NCI-H146 treated with DMSO at 0.1 percent for 48 hours (cell line): ENCODE measurements around the gene CHIA.

Source experiments
- DNase-seq: peaks from one replicate; lab custom pipeline; 2025; ENCODE audit not compliant: unreplicated experiment; lab: John Stamatoyannopoulos, UW

CHIA gene

GRCh38 chr1:111290630-111291029 is at the start of gene CHIA:
TSS of gene CHIA (plus strand) at chr1:111290851. CDS start at chr1:111310468, 19,617 bp downstream.
- DNase-seq: no peak

- no peak for DNase-seq
These were observed 48.9 kb upstream of the CHIA start for GRCh38 chr1:111241797-111242196.

- no peak for DNase-seq
These were observed 47.7 kb upstream of the CHIA start for GRCh38 chr1:111242805-111243523.

- no peak for DNase-seq
These were observed 43.4 kb upstream of the CHIA start for GRCh38 chr1:111247125-111247838.

- DNase-seq: no peak
These were observed 40.7 kb upstream of the CHIA start for GRCh38 chr1:111249960-111250359.

GRCh38 chr1:111251570-111251969 is 39.1 kb upstream of the CHIA start:
- DNase-seq: no peak

GRCh38 chr1:111252786-111253185 is 37.9 kb upstream of the CHIA start:
- no peak for DNase-seq

GRCh38 chr1:111253876-111254275 is 36.8 kb upstream of the CHIA start:
- DNase-seq: no peak

GRCh38 chr1:111256988-111257658 is 33.5 kb upstream of the CHIA start:
- DNase-seq: no peak

- no peak for DNase-seq
These were observed 22.7 kb upstream of the CHIA start for GRCh38 chr1:111267801-111268508.

- no peak for DNase-seq
These were observed 20.7 kb upstream of the CHIA start for GRCh38 chr1:111269825-111270406.

GRCh38 chr1:111270771-111271463 is 19.7 kb upstream of the CHIA start:
- no peak for DNase-seq

GRCh38 chr1:111271464-111271801 is 19.2 kb upstream of the CHIA start:
- no peak for DNase-seq

- DNase-seq: no peak
These were observed 18.6 kb upstream of the CHIA start for GRCh38 chr1:111272081-111272480.

GRCh38 chr1:111274653-111275052 is 16.0 kb upstream of the CHIA start:
- no peak for DNase-seq

GRCh38 chr1:111275079-111275478 is 15.6 kb upstream of the CHIA start:
- DNase-seq: no peak

GRCh38 chr1:111275780-111276433 is 14.7 kb upstream of the CHIA start:
- DNase-seq: no peak

- DNase-seq: no peak
These were observed 11.5 kb upstream of the CHIA start for GRCh38 chr1:111279144-111279543.

GRCh38 chr1:111280267-111280666 is 10.4 kb upstream of the CHIA start:
- no peak for DNase-seq

- DNase-seq: no peak
These were observed 9.2 kb upstream of the CHIA start for GRCh38 chr1:111281411-111281810.
